ENCODE measurements around the gene SHISAL2A. TPM values are rescaled to one million over a fixed set of nuclear protein-coding genes. Genes with fewer than 3 reads are reported as not detected.
A peak's percentile ranks its signal among the peaks of the same experiment; 100 is the strongest.

SHISAL2A gene
- total and polyA plus RNA-seq, 12 donors: 0.11 to 1.9 (median 0.55) TPM; not detected in 3

GRCh38 chr1:52667290-52667689 is 34.3 kb downstream of the SHISAL2A start:
- TF ChIP-seq POLR2A (IDR thresholded peaks at IDR 0.05): no peak
- TF ChIP-seq, protein P1, sequence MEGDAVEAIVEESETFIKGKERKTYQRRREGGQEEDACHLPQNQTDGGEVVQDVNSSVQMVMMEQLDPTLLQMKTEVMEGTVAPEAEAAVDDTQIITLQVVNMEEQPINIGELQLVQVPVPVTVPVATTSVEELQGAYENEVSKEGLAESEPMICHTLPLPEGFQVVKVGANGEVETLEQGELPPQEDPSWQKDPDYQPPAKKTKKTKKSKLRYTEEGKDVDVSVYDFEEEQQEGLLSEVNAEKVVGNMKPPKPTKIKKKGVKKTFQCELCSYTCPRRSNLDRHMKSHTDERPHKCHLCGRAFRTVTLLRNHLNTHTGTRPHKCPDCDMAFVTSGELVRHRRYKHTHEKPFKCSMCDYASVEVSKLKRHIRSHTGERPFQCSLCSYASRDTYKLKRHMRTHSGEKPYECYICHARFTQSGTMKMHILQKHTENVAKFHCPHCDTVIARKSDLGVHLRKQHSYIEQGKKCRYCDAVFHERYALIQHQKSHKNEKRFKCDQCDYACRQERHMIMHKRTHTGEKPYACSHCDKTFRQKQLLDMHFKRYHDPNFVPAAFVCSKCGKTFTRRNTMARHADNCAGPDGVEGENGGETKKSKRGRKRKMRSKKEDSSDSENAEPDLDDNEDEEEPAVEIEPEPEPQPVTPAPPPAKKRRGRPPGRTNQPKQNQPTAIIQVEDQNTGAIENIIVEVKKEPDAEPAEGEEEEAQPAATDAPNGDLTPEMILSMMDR (IDR thresholded peaks at IDR 0.05): no peak
- WGBS, 4 donors: 77 to 90% (median 85%) methylated on average over 5 of the region's 5 CpGs
- intact Hi-C loops (cut with DNase I): no loop called here
- no peak overlapping the region for H3K27ac ChIP-seq
- no peaks in the 10 kb centered on the region for H3K4me1 ChIP-seq (replicated peaks in 1 of 2)
- DNase-seq: peak in 1 of 7 donors; percentile 21
- H3K27me3 ChIP-seq: no peaks in the 10 kb centered on the region
- no peaks in the 10 kb centered on the region for H3K36me3 ChIP-seq (replicated peaks in 1 of 2)
- H3K9me3 ChIP-seq (replicated peaks in 1 of 3): no peaks in the 10 kb centered on the region
- H3K4me3 ChIP-seq: no peak overlapping the region

- 77 to 85% (median 81%) methylated on average over 3 of the region's 3 CpGs for WGBS, 4 donors
- Histone ChIP-seq H3K9me3 (replicated peaks in 1 of 3) (no peaks in the 10 kb centered on the region), H3K36me3 (replicated peaks in 1 of 2) (no peaks in the 10 kb centered on the region), H3K4me1 (replicated peaks in 1 of 2) (no peaks in the 10 kb centered on the region), H3K4me3 (no peak overlapping the region), H3K27ac (no peak overlapping the region), H3K27me3 (no peaks in the 10 kb centered on the region)
- DNase-seq: no peak
- TF ChIP-seq, protein P1 (IDR thresholded peaks at IDR 0.05): no peak
- no peak for TF ChIP-seq POLR2A (IDR thresholded peaks at IDR 0.05)
- intact Hi-C loops (cut with DNase I): no loop called here
Measured at GRCh38 chr1:52667984-52668383, 35.0 kb downstream of the SHISAL2A start.

- H3K4me3 ChIP-seq: no peak overlapping the region
- TF ChIP-seq, protein P1 (IDR thresholded peaks at IDR 0.05): no peak
- no peak for TF ChIP-seq POLR2A (IDR thresholded peaks at IDR 0.05)
- H3K27me3 ChIP-seq: no peaks in the 10 kb centered on the region
- DNase-seq: peak in 5 of 7 donors; percentile 15 to 54 (median 34)
- H3K4me1 ChIP-seq (replicated peaks in 1 of 2): no peaks in the 10 kb centered on the region
- WGBS, 4 donors: 73 to 100% (median 84%) methylated on average over 1 to 2 of the region's 2 CpGs
- H3K27ac ChIP-seq: no peak overlapping the region
- H3K9me3 ChIP-seq (replicated peaks in 1 of 3): no peaks in the 10 kb centered on the region
- no peaks in the 10 kb centered on the region for H3K36me3 ChIP-seq (replicated peaks in 1 of 2)
- intact Hi-C loops (cut with DNase I): no loop called here
Measured at GRCh38 chr1:52668711-52669110, 35.7 kb downstream of the SHISAL2A start.

DNA sequence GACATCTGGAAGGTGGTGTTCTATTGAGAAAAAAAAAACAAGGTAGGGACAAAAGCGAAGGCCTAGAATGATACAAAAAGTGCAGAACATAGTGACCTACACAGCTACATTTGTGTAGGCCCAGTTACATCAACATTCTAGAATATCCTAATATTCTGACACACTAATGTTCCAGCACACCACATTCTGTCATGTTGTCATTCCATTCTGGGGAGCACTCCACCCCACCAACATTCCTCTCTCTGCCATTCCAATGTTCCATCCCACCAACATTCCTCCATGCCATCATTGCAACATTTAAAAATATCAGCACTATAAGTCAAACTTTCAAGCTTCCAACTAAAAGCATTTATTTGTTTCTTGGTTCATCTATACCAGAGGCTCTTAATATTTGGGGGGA is 36.7 kb downstream of the SHISAL2A start:
- 94 to 100% (median 98%) methylated on average over 1 of the region's 1 CpG for WGBS, 4 donors
- intact Hi-C loops (cut with DNase I): no loop called here
- no peak for TF ChIP-seq POLR2A (IDR thresholded peaks at IDR 0.05)
- TF ChIP-seq, protein P1 (IDR thresholded peaks at IDR 0.05): no peak
- Histone ChIP-seq H3K36me3 (replicated peaks in 1 of 2) (no peaks in the 10 kb centered on the region), H3K4me3 (no peak overlapping the region), H3K27ac (no peak overlapping the region), H3K9me3 (replicated peaks in 1 of 3) (no peaks in the 10 kb centered on the region), H3K4me1 (replicated peaks in 1 of 2) (no peaks in the 10 kb centered on the region), H3K27me3 (no peaks in the 10 kb centered on the region)
- no peak for DNase-seq

Measured in adrenal gland (tissue), 12 donors.